Stimulated activated CD8-positive, alpha-beta memory T cell treated with anti-CD3 and anti-CD28 coated beads, Interleukin-15, amount 100 ng/mL, for 24 hours (primary cell): ENCODE results near the gene ACOT8.
"Not testable (repeated sequence)": the region's sequence is repeated elsewhere in the genome, so short reads cannot be mapped to it uniquely, and the experiment has no call there.

Experiments used
- DNase-seq: peaks from one replicate; pipeline ENCODE4 v3.0.0-alpha.2; 2020; ENCODE audit warnings: low read depth

Gene ACOT8

DNA sequence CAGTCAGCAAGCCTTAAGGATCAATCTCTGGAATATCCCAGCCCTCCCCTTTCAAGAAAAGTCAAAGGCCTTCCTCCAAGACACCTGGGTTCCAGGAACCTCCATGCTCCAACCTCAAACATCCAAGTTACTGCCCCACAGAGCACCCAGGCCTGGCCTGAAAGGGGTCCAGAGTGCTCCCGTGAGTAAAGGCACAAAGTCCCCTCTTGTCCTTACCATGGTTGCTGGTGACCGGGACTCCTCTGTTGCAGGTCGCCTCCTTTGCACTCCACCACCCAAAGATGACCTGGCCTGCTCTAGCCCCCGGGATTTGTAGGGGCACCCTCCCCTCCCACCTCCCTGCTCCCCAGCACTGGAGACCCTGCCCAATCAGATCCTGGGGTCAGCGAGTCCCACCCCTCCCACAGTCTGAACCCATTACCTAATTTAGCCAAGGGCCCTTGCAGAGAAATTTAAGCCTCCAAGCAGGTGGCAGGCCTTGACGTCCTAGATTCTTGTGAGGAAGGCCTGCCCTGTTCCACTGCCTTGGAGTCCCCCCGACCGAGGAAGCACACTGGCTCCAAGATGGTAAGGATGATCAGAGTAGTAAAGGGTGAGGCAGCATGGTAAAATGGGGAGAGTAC is 30.1 kb downstream of the ACOT8 start, which contains the start of gene TNNC2:
Gene TNNC2 (minus strand): TSS at position 283 of the 623 bp plus-strand sequence. CDS start 64 bp downstream, at position 219.
- DNase-seq, result no peak

DNA sequence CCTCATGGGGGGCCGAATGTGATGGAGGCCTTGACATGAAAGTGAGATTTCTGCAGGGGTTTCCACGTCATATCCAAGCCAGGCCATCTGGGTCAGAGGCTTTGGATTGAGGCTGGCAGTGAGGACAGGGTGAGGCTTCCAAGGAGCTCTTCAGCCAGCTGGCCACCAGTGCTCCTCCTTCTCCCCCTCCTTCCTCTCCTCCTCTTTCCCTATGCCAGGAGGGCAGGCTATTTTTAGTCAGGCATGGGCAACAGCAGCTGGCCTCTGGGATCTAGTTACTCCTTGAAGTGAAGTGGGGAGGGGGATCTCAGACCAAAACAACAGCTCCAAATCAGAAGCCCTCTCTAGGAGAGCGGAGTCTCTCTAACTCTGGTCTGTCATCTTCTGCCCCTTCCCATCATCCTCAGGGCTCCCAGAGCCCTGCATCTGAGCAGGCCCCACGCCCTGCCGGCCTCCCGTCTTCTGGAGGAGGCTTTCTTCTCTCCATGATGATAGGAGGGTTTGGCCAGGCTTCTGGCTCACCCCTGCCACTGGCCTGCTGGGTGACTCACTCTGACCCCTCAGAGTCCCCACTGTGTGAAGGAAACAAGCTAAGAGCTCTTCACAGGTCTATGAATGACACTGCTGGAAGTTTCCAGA is 30.7 kb downstream of the ACOT8 start:
- DNase-seq, result no peak

DNA sequence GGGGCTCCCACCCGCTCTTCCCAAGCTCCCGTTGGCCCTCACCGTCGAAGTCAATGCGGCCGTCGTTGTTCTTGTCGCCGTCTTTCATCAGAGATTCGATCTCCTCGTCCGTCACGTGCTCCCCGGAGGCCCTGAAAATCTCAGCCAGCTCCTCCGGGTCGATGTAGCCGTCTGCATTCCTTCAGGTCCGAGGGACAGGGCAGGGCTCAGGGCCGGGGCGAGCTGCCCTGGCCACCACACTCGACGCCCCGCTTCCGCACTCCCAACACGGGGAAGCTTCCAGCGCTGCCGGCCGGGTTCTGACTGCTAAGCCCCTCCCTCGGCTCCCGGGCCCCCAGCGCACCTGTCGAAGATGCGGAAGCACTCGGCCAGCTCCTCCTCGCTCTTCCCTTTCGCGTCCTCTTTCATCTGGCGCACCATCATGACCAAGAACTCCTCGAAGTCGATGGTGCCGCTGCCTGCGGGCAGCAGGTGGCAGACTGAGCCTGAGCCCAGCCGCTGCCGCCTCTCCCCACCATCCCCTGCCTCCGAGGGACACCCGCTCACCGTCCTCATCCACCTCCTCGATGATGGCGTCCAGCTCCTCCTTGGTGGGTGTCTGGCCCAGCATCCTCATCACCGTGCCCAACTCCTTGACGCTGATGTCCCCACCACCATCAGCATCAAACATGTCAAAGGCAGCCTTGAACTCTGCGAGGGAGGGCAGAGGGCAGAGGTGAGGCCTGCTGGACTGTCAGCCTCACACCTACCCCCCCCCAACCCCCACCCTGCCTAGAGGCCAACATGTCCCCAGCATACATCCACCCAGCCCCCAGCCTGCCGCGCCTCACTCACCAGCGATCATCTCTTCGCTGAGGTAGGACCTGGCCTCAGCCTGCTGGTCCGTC is 33.0 kb downstream of the ACOT8 start:
- no peak for DNase-seq

DNA sequence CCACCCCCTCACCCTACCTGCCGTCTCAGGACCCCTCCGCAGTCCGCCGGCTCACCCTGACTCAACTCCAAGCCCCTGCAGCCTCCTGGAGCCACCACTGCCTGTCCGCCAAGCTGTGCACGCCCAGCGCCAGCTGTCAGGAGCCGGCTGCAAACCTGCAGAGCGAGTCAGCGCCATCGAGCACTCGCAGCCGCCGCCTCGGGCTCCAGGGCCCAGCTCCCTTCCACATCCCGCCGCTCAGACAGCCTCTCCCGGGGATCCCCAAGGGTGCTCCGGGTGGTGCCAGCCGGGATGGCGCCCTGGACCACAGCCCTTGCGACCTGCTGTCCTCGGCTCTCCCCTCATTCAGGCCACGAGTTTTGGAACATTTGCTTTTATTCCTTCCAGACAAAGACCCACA is 34.3 kb downstream of the ACOT8 start:
- no peak for DNase-seq

DNA sequence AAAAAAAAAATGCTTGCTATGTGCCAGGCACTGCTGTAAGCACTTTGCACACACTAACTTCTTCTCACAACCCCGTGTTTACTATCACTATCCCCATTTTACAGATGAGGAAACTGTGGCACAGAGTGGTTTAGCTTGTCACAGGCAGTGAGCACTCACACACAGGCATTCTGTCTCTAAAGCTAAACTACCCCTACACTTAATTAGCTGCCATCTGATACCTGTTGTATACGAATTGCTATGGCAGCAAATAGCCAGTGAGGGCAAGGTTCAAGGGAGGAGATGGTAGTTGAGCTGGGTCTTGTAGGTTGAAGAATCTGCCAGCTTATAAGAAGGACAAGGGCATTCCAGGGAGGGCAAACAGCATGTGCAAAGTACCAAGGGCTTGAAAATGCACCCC is 35.2 kb downstream of the ACOT8 start:
- no peak for DNase-seq

DNA sequence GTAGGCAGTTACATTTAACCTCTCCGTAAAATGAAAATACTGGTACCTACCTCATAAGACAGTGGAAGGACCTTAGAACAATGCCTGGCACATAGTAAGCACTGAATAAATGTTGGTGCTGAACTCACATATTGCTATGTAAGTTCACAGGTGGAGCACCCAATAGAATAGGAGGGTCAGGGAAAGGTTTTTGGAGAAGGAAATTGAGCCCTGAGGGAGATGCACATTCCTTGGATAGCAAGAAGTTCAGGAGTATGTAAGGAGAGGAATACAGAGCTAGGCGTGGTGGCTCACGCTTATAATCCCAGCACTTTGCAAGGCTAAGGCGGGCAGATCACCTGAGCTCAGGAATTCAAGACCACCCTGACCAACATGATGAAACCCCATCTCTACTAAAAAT is 37.7 kb downstream of the ACOT8 start:
- DNase-seq, result no peak

DNA sequence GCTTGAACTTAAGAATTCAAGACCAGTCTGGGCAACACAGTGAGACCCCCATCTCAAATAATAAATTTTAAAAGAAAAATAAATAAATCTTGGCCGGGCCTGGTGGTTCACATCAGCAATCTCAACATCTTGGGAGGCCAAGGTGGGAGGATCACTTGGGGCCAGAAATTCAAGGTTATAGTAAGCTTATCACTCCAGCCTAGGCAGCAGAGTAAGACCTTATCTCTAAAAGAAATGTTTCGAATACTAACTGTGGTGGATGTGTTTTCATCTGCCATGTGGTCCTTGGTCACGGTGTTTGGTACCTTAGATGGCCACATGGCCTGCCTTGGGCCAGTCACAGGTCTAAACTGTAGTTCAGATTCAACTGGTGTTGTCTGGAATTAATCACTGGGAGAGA is 39.0 kb downstream of the ACOT8 start:
- no peak for DNase-seq

DNA sequence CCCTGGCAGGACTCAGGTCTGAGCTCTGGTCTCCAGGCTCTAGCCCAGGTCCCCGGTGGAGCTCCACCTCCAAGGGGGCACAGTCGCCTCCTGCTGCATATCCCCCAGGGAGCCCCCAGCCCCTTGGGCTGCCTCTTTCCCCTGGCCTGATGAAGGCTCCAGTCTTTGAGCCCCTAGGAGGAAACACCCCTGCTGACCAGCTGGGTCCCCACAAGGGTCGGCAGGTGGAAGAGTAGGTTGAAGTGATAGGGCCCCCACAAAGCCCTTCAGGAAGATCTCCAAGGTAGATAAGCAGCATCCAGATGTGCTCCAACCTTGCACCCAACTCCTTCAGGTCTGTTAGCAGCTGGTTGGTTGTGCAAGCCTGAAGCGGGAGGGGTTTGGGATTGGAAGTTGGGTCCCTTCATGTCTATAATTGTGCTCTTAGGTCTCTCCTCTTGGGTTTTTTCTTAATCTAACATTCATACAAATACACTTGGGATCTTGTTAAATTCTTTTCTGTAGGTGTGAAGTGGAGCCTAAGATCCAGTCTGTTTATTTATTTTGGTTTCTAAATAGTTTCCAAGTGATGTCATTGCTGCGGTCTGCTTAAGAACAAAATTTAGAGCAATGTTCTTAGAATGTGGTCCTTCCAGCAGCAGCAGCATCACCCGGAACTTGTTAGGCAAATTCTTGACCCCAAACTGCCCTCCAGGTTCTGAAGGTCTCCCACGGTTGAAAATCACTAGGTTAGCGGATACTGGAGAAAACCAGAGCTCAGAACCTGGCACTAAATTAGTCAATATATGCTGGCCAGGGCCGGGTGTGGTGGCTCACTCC is 39.6 kb downstream of the ACOT8 start:
- DNase-seq, result no peak

DNA sequence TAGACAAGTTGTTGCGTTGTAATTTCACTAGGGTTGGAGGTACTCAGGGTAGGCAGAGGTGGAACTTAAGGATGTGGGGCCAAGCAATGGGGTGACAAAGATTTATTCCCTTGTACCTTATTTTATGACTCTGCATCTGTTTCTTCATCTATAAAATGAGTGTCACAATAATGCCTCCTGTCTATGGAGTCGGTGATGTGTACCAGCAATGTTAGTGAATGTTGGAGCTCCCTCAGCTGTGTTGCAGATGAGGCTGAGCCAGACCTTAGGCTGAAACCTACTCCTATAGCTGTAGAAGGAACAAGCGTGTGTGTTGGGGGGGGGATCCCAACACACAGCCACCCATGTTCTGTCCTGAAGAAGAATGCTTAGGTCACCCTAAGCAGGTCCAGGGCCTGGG is 40.2 kb downstream of the ACOT8 start:
- DNase-seq, result no peak

DNA sequence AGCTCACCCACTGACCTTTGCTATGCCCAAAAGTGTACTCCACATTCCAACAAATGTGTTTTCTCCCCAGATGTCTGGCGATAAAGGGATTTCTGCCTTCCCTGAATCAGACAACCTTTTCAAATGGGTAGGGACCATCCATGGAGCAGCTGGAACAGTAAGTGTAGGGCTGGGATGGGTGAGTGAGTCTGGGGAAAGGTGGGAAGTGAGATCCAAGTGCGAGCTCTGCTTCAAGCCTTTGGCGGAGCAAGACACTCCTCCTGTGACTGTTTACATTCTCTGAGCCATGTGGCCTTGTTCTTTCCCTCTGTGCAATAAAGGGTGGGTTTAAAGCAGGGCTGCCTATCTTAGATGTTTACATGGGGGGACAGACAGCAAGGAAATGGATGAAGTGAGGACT is 42.9 kb downstream of the ACOT8 start:
- DNase-seq, result no peak

DNA sequence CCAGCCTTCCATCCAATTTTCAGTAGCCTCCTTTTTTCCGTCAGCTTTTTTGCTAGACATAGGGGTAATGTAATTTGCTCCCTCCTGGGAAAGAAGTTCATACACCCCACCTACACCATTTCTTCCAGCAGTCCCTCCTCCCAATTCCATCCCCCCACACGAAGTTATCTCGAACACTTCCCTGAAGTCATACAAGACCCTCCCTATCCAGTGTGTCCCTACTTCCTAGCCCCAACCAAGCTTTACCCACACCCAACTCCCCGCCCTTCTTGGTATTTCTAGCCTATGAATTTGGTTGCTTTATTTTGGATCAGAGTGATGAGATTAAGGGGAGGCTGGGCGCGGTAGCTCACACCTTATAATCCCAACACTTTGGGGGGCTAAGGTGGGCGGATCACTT is 43.7 kb downstream of the ACOT8 start:
- no peak for DNase-seq

DNA sequence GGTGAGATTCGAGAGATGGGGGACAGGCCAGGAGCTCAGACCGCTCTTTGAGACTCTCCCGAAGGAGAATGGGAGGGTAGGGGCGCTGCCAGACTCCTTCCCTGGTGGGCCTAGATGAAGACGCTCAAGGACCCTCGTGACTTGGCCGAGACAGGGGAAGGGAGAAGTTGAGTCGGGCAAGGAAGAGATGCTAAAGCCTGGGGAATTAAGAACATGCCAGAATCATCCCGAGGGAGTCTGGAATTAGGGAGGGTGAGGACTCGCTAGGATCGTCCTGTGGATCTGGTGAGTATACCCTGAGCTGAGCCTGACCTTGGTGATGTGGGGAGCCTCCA is 44.2 kb downstream of the ACOT8 start:
- no peak for DNase-seq

DNA sequence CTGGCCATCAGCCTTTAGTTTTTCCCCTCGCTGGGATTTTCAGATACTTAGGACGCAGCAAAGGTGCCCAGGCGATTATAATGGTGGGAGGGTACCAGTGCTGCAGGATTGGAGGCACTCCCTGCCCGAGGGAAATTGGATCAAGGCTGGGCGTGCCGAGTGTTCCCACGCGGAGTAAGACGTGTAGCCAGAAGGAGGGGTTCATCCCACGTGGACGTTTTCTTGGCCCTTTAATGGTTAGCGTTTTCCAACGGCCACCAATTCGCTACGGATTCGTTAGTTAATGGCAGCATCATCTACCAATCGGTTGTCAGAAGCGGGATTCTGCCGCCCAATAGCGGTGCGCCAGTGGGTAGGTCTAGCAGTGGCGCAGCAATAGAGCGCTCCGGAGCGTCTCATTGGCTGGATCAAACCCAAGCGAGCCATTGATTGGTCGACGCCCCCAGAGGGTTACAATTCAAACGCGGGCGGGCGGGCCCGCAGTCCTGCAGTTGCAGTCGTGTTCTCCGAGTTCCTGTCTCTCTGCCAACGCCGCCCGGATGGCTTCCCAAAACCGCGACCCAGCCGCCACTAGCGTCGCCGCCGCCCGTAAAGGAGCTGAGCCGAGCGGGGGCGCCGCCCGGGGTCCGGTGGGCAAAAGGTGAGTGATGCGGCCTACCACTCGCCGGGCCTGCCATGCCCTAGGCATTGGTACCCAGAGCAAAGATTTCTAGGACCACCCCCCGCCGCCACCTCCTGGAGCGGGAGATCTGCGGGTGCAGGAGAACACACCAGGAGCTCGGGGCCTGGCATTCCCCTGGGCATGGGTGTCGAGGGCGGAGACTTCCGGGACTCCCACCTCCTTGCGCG is 44.8 kb downstream of the ACOT8 start, which contains the start of gene UBE2C:
Gene UBE2C (plus strand): TSS at position 488 of the 849 bp plus-strand sequence. CDS start 52 bp downstream, at position 540.
- peak; percentile 78 for DNase-seq

DNA sequence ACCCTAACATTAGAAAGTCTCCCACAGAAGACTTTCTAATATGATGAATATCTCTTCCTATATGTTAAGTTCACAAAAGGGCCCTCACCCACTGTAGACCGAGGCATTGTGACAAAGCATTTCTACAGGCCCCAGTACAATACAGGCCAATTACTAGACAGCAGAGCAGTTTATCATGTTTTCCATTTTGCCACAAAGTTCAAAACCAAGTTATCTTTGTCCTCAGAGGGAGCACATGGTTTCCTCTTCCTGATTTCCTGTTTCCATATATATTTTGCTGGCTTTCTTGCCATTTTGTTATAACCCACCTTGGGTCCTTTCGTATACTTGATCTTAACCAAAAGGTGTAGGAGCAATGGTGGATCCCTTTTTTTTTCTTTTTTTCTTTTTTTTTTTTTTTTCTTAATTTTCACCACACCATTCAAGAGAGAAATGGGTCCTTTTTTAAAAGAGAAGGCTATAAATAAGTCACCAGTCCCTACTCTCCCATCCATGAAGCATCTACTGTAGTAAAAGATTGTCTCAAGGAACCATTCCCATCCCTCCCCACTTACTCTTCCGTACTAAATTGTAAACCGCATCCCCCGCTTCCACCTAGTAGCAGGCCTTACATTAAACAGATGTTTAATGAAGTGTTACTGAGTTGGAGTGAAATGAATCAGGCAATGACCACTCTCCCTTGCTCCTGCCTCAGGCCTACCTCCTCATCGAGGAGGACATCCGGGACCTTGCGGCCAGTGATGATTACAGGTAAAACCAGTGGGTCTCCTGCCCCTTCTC is 46.8 kb downstream of the ACOT8 start:
- DNase-seq, result no peak

DNA sequence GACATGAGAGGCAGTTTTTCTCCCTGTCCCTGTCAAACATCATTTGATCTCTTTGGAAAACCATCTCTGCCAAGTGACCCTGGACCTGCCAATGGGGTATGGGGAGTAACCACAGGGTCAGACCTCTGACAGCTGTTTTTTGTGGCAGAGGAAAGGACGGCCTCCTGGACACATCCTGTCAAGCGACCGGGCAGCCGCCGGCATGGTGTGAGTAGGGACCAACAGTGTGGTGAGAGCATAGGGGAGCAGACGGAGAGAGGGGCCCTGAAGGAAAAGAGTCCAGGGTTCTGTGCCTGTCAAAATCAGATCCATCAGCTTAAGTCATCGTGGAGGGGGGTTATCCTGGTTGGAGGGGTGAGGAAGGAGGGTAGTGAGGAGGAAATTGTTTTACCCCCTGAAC is 55.3 kb downstream of the ACOT8 start:
- DNase-seq, result no peak

DNA sequence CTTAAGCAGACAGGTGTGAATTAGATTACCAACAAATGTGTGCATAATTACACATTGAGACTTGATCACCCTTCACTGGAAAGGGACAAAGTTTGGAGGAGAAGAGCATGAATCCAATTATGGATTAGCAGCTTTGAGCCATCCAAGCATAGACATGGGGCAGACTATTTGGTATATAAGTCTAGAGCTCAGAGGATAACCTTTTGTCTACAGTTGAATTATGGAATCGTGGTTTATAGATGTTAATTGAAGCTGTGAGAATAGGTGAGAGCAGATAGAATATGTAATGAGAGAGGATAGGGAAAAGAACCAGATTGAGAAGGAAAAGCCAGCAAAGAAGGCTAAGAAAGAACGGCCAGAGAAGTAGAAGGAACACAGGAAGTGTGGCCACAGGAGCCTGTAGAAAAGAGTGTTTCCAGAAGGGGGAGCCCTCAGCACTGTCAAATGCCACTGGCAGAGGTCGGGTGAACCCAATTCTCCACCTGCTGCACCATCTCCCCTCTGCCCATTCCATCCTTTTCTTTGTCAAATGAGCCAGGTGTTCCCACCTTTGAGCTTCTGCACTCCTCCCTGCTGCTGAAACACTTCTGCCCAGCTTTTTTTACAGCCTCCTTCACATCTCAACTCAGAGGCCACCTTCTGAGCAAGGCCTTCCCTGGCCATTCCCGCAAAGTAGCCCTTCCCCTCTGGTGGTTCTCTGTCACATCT is 58.1 kb downstream of the ACOT8 start:
- no peak for DNase-seq

DNA sequence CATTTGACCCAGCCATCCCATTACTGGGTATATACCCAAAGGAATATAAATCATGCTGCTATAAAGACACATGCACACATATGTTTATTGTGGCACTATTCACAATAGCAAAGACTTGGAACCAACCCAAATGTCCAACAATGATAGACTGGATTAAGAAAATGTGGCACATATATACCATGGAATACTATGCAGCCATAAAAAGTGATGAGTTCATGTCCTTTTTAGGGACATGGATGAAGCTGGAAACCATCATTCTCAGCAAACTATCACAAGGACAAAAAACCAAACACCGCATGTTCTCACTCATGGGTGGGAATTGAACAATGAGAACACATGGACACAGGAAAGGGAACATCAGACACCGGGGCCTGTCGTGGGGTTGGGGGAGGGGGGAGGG is 59.2 kb downstream of the ACOT8 start:
- DNase-seq, result not testable (repeated sequence)

DNA sequence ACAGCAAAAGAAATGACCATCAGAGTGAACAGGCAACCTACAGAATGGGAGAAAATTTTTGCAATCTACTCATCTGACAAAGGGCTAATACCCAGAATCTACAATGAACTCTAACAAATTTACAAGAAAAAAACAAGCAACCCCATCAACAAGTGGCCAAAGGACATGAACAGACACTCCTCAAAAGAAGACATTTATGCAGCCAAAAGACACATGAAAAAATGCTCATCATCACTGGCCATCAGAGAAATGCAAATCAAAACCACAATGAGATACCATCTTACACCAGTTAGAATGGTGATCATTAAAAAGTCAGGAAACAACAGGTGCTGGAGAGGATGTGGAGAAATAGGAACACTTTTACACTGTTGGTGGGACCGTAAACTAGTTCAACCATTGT is 59.7 kb downstream of the ACOT8 start:
- DNase-seq, result not testable (repeated sequence)

DNA sequence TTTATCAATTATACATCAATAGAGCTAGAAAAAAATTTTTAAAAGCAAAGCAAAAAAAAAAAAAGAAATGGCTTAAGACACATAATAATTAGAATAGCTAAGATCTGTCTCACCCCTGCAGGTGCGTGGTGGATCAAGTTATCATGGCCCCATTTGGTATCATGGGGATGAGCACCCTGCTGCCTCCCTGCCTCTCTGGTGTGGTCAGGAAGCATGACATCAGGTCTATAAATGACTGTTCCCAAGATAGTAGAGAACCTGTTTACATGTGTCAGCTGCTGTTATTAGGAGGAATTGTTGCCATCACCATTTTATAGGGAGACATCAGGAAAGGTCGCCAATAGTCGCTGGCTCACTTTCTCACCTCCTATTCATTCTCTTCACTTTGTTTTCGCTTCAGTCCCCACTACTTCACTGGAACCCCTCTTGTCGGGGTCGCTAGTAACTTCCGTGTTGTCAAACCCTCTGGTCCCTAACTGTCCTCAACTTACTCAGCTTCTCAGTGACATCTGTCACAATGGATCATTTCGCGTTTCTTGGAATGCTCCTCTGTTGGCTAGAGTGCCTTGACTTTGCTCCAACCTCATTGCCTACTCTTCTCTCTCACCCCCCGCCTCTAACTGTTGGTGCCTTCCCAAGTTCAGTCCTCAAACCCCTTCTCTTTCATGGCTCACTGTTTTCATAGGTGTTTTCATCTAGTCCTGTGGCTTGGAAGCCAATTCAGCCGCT is 60.7 kb downstream of the ACOT8 start:
- no peak for DNase-seq
